Activated CD4-positive, alpha-beta T cell treated with anti-CD3 and anti-CD28 coated beads, Interleukin-10, Interleukin-2, amounts not matched to agents 100 ng/mL and 50 ng/mL, durations not matched to agents 16 hours and 8 hours (primary cell): ENCODE data around the gene PGGT1B.

Experiments
- DNase-seq: peaks from one replicate; pipeline ENCODE4 v3.0.0-alpha.2; 2020

The PGGT1B gene

DNA sequence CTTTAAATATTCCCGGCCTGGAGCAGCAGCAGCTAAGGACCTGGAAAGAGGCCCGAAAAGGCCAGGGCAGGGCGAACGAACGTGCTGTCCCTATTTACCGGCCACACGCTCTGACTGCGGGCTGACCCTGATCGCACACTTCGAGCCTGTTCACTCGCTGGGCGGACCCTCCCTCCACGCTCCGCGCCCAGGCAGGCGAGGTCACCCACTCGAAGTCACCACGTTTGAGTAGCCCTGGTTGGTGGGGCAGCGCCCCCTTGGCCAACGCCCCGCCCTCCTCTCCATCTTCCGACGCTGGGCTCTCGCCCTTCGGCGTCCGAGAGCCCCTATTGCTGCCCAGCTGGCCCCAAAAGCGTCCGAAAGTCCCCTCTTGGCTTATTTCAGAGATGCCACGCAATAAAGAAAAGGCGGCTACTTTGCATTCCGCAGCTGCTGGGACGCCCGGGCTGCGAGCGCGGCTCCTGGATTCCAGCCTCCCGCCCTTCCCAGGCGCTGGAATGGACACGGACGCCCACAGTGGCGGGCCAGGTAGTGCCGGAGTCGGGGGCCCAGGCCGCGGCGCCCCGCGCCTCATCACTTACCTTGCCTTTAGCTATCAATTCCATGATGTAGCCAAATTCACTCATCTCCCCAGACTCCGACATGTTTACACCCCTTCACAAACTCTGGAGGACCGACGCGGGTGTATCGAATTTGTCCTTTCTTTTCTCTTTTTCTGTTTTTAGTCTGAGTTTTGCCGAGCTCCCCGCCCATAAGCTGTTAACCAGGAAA, 83.1 kb downstream of the PGGT1B start:
- no peak for DNase-seq

- no peak for DNase-seq
Observed at GRCh38 chr5:115179030-115179393, 83.7 kb downstream of the PGGT1B start.

GRCh38 chr5:115170929-115171510, 91.7 kb downstream of the PGGT1B start:
- no peak for DNase-seq

DNA sequence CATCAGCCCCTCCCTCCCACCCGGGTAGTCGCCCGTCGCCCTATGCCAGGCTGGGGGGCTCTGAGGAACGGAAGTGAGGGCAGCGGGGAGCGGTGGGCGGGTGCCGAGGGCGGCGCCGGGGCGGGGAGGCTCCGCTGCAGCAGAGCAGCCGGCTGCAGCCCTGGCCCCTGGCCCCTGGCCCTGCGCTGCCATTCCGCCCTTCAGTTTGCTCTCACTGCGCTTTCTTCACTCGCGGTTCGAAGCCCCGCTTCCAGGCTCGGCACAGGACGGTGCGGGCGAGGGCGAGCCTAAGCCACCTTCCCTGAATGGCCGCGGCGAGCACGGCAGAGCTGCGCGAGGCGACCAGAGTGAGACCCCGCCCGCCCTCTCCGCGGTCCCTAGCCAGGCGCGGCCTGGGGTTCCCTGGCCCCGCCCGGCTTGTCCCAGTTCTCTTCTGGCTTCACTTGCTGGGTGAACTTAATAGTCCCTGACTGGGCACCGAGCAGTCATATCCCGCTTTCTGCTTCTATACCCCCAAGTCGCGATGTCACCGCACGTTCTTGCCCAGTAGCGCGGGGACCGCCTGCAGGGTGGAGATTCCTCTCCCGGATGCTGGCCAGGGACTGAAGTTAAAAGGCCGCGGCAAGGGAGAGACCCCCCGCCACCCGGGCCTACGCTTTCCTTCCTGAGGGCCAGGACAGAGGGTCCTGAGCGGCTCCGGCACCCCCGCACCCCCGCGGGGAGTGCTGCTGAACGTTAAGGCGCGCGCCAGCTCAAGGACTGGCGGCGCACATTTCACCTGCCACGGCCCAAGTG, 92.3 kb downstream of the PGGT1B start:
- peak; percentile 15 for DNase-seq

GRCh38 chr5:115169487-115170133, 93.1 kb downstream of the PGGT1B start, which contains the start of gene TRIM36:
TRIM36 (minus strand) TSS chr5:115169908; CDS start chr5:115169634, 274 bp downstream.
- DNase-seq, result peak; percentile 96

GRCh38 chr5:115168829-115169486, 93.7 kb downstream of the PGGT1B start:
- DNase-seq, result no peak

- DNase-seq, result no peak
Observed at GRCh38 chr5:115166744-115167393, 95.8 kb downstream of the PGGT1B start.

- no peak for DNase-seq
Observed at GRCh38 chr5:115165790-115166189, 96.9 kb downstream of the PGGT1B start.

DNA sequence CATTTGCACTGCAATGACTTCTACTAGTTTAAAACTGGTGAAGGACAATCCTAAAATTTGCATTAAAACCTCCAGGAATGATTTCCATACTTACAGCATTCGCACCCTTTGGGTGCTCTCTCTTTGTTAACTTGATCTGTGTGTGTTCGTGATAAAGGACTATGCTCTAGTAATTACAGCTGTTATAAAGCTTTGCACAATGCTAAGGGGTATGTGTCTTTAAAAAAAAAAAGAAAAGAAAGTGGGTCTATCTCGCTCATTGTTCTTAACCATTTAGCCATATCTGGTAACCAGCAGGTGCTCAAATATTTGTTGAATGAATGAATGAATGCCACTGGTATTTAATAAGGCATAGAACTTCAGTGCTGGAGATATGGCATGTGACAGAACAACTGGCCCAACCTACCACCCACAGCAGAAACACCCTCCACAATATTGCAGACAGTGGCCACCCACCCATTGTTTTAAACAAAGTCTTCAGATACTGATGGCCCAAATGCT, 101.7 kb downstream of the PGGT1B start:
- DNase-seq, result no peak
